Neural progenitor cell (in vitro differentiated cells): ENCODE data around the gene ISG15. TPM values are rescaled to one million over a fixed set of nuclear protein-coding genes. Genes with fewer than 3 reads are reported as not detected.

Experiments used
- DNase-seq: peaks from one replicate; pipeline ENCODE4 v3.0.0-alpha.2; 2016; ENCODE audit warnings: low spot score
- H2AFZ ChIP-seq: fragments of 200-600 bp; sonication (generic); replicated peaks from 2 replicates; pipeline ENCODE4 v1.6.1; 2016; ENCODE audit warnings: antibody characterized with exemption
- H3F3A ChIP-seq: fragments of 200-600 bp; sonication (generic); 2 replicates; pipeline ENCODE4 v1.6.1; 2016; ENCODE audit warnings: antibody characterized with exemption, low read depth
- H3K27ac ChIP-seq: fragments of 200-600 bp; sonication (generic); 2 replicates; pipeline ENCODE4 v1.5.1; 2016; ENCODE audit warnings: mild to moderate bottlenecking
- H3K27me3 ChIP-seq: fragments of 200-600 bp; sonication (generic); 2 replicates; pipeline ENCODE4 v1.6.1; 2016; ENCODE audit warnings: mild to moderate bottlenecking, moderate library complexity
- H3K36me3 ChIP-seq: fragments of 200-600 bp; sonication (generic); 2 replicates; pipeline ENCODE4 v1.5.1; 2016
- H3K4me1 ChIP-seq: fragments of 200-600 bp; sonication (generic); 2 replicates; pipeline ENCODE4 v1.6.1; 2016; ENCODE audit warnings: mixed run types
- H3K4me2 ChIP-seq: fragments of 200-600 bp; sonication (generic); 2 replicates; pipeline ENCODE4 v1.6.1; 2016
- H3K4me3 ChIP-seq: fragments of 200-600 bp; sonication (generic); 2 replicates; pipeline ENCODE4 v1.5.1; 2016
- H3K79me2 ChIP-seq: fragments of 200-600 bp; sonication (generic); 2 replicates; pipeline ENCODE4 v1.6.1; 2016; ENCODE audit warnings: low read depth
- H3K9ac ChIP-seq: fragments of 200-600 bp; sonication (generic); 2 replicates; pipeline ENCODE4 v1.6.1; 2016
- H3K9me3 ChIP-seq: fragments of 200-600 bp; sonication (generic); 2 replicates; pipeline ENCODE4 v1.5.1; 2016; ENCODE audit warnings: low read depth
- H4K20me1 ChIP-seq: fragments of 200-600 bp; sonication (generic); 2 replicates; pipeline ENCODE4 v1.6.1; 2016; ENCODE audit warnings: low read depth
- H3K27ac Mint-ChIP-seq: 3 replicates; pipeline ENCODE4 v1.8.0; 2021; ENCODE audit warnings: mixed read lengths
- H3K27me3 Mint-ChIP-seq: 2 replicates; pipeline ENCODE4 v1.8.0; 2022; ENCODE audit warnings: low read depth, mild to moderate bottlenecking, inconsistent platforms, moderate library complexity, mixed read lengths; ENCODE audit not compliant: insufficient read depth
- H3K36me3 Mint-ChIP-seq: 3 replicates; pipeline ENCODE4 v1.8.0; 2021; ENCODE audit warnings: mixed read lengths
- H3K4me1 Mint-ChIP-seq: 3 replicates; pipeline ENCODE4 v1.8.0; 2021; ENCODE audit warnings: mixed read lengths
- H3K4me3 Mint-ChIP-seq: 3 replicates; pipeline ENCODE4 v1.8.0; 2021; ENCODE audit warnings: mild to moderate bottlenecking, moderate library complexity, mixed read lengths
- H3K9me3 Mint-ChIP-seq: 3 replicates; pipeline ENCODE4 v1.8.0; 2020; ENCODE audit warnings: mixed read lengths
- CTCF ChIP-seq: fragments of 200-600 bp; sonication (generic); IDR thresholded peaks from 2 replicates; pipeline ENCODE4 v1.5.1; 2017; ENCODE audit warnings: antibody characterized with exemption, mild to moderate bottlenecking
- EZH2 ChIP-seq: fragments of 200-600 bp; sonication (generic); IDR thresholded peaks from 2 replicates; pipeline ENCODE4 v1.6.1; 2017; ENCODE audit warnings: antibody characterized with exemption, mild to moderate bottlenecking, moderate library complexity
- EZH2phosphoT487 ChIP-seq: fragments of 200-600 bp; sonication (generic); IDR thresholded peaks from 2 replicates; pipeline ENCODE4 v1.6.1; 2017; ENCODE audit warnings: antibody characterized with exemption
- total RNA-seq: library from RNA; depleted of rRNA; stranded (reverse); fragments of >200 nt; gene quantifications from 2 replicates; pipeline ENCODE4 v1.2.3, GENCODE V29; 2015; ENCODE audit warnings: low replicate concordance

The ISG15 gene
- total RNA-seq, 1 donor from 2014 or later: 22.4 TPM

GRCh38 chr1:980602-981395, 32.5 kb upstream of the ISG15 start:
- peaks cover 4% of the 10 kb centered on the region for H3K9me3 Mint-ChIP-seq
- Histone ChIP-seq H2AFZ (no peak overlapping the region), H3K9me3 (no peaks in the 10 kb centered on the region), H3K27me3 (peaks cover 62% of the 10 kb centered on the region), H3K4me3 (no peak overlapping the region), H3K79me2 (no peaks in the 10 kb centered on the region), H4K20me1 (no peaks in the 10 kb centered on the region), H3K4me1 (no peaks in the 10 kb centered on the region), H3K27ac (no peak overlapping the region), H3K36me3 (no peaks in the 10 kb centered on the region), H3K4me2 (no peak overlapping the region), H3K9ac (no peak overlapping the region), H3F3A (peaks cover 6% of the 10 kb centered on the region)
- H3K36me3 Mint-ChIP-seq: peaks cover 3% of the 10 kb centered on the region
- H3K4me1 Mint-ChIP-seq: peaks cover 10% of the 10 kb centered on the region
- H3K27me3 Mint-ChIP-seq: peaks cover 19% of the 10 kb centered on the region
- H3K4me3 Mint-ChIP-seq: no peak overlapping the region
- TF ChIP-seq EZH2 (no peak), EZH2phosphoT487 (no peak), CTCF (no peak)
- H3K27ac Mint-ChIP-seq: peak overlapping the region; percentile 74
- DNase-seq: peak; percentile 3

- peaks cover 11% of the 10 kb centered on the region for H3K4me1 Mint-ChIP-seq
- no peak overlapping the region for H3K27ac Mint-ChIP-seq
- Histone ChIP-seq H3K27ac (no peak overlapping the region), H3K9ac (no peak overlapping the region), H3K4me1 (no peaks in the 10 kb centered on the region), H3K36me3 (no peaks in the 10 kb centered on the region), H3K27me3 (peaks cover 63% of the 10 kb centered on the region), H2AFZ (no peak overlapping the region), H3F3A (no peaks in the 10 kb centered on the region), H3K4me3 (no peak overlapping the region), H3K4me2 (no peak overlapping the region), H4K20me1 (no peaks in the 10 kb centered on the region), H3K9me3 (no peaks in the 10 kb centered on the region), H3K79me2 (no peaks in the 10 kb centered on the region)
- no peak overlapping the region for H3K4me3 Mint-ChIP-seq
- peaks cover 4% of the 10 kb centered on the region for H3K9me3 Mint-ChIP-seq
- TF ChIP-seq EZH2phosphoT487 (no peak), CTCF (no peak), EZH2 (no peak)
- H3K27me3 Mint-ChIP-seq: peaks cover 18% of the 10 kb centered on the region
- DNase-seq: no peak
- H3K36me3 Mint-ChIP-seq: peaks cover 3% of the 10 kb centered on the region
Observed at GRCh38 chr1:981491-981954, 31.8 kb upstream of the ISG15 start.

GRCh38 chr1:981955-982558, 31.2 kb upstream of the ISG15 start, which contains the start of gene PERM1:
Gene PERM1, minus strand, starts transcription at chr1:982093. Its CDS starts 1,064 bp downstream, at chr1:981029.
- H3K27me3 Mint-ChIP-seq: peaks cover 18% of the 10 kb centered on the region
- Histone ChIP-seq H3K9ac (no peak within 1 kb of the TSS), H3K36me3 (no peaks in the 10 kb centered on the region), H3K27me3 (peaks cover 68% of the 10 kb centered on the region), H2AFZ (no peak within 1 kb of the TSS), H3K79me2 (no peaks in the 10 kb centered on the region), H3K27ac (no peak within 1 kb of the TSS), H3K4me1 (no peaks in the 10 kb centered on the region), H3K9me3 (no peaks in the 10 kb centered on the region), H3F3A (no peaks in the 10 kb centered on the region), H4K20me1 (no peaks in the 10 kb centered on the region), H3K4me2 (no peak within 1 kb of the TSS), H3K4me3 (no peak within 1 kb of the TSS)
- no peak for DNase-seq
- no peak for TF ChIP-seq CTCF
- no peak for TF ChIP-seq EZH2
- no peak for TF ChIP-seq EZH2phosphoT487
- H3K4me3 Mint-ChIP-seq: no peak within 1 kb of the TSS
- H3K9me3 Mint-ChIP-seq: peaks cover 4% of the 10 kb centered on the region
- peaks cover 11% of the 10 kb centered on the region for H3K4me1 Mint-ChIP-seq
- peaks cover 3% of the 10 kb centered on the region for H3K36me3 Mint-ChIP-seq
- H3K27ac Mint-ChIP-seq: peak within 1 kb of the TSS; percentile 79
